Jurkat, Clone E6-1 (cell line): Measurements from ENCODE around the gene EHF.

Source experiments
- DNase-seq: peaks from one replicate; pipeline ENCODE4 v3.0.0-alpha.2; 2011; ENCODE audit warnings: low read depth, low spot score
- H3K4me3 ChIP-seq: 2 replicates; pipeline ENCODE4 v1.5.1; 2011; ENCODE audit warnings: mild to moderate bottlenecking, low read length, control low read depth, moderate library complexity

Gene EHF

GRCh38 chr11:34618406-34618805 lies 2.5 kb upstream of the EHF start:
- no peak overlapping the region for H3K4me3 ChIP-seq

DNA sequence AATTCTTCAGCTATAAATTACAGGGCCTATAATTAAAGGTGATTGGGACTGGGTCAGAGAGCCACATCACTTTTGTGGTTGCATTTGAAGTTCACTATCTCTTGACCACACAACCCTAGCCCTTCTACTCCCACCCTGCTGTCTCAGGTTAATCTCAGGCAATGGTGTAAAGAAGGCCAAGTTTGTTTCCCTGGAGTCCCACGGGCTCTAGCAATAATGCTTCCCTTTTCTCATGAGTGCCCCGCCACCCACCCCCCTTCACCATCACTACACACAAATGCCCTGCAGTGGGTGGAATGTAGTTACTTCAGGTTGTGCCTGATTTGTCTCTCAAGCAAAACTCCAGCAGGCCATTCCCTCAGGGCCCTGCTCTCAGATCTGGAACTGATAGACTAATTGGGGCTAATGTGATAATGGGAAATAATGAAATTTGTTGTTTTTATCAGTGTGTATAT lies 1.8 kb upstream of the EHF start:
- no peak for DNase-seq
- H3K4me3 ChIP-seq = no peak overlapping the region

More at GRCh38 chr11:34618406-34618805, 2.5 kb upstream of the EHF start:
- DNase-seq = no peak

- no peak overlapping the region for H3K4me3 ChIP-seq
- no peak for DNase-seq
These were observed 691 bp upstream of the EHF start for GRCh38 chr11:34620202-34620601.

DNA sequence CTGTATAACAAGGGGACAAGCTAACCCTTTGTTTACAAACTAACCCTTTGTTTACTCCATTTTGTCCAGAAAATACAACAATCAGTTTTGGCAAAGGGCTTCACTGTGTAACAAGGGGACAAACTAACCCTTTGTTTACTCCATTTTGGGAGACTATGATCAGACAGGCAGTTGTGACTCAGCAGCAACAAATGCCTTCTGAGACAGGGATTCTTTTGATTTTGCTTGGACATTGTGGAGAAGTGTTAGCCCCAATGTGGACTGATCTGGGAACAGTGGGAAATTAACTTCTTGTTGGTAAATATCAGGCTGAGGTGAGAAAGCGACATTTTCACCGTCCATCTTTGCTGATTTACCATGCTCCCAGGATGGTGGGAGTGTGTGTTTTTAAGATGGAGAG lies 983 bp downstream of the EHF start:
- no peak overlapping the region for H3K4me3 ChIP-seq

GRCh38 chr11:34623463-34623862 lies 2.6 kb downstream of the EHF start:
- DNase-seq = no peak
- no peak overlapping the region for H3K4me3 ChIP-seq

More for the DNA sequence above, 983 bp downstream of the EHF start:
- DNase-seq = no peak

GRCh38 chr11:34624069-34624468 lies 3.2 kb downstream of the EHF start:
- no peak overlapping the region for H3K4me3 ChIP-seq
- peak; percentile 50 for DNase-seq

- DNase-seq = no peak
- H3K4me3 ChIP-seq = no peak overlapping the region
These were observed 4.7 kb downstream of the EHF start for GRCh38 chr11:34625576-34625975.

GRCh38 chr11:34626393-34626792 lies 5.5 kb downstream of the EHF start:
- no peak overlapping the region for H3K4me3 ChIP-seq
- no peak for DNase-seq

- H3K4me3 ChIP-seq = no peak overlapping the region
- no peak for DNase-seq
These were observed 6.3 kb downstream of the EHF start for GRCh38 chr11:34627197-34627596.

DNA sequence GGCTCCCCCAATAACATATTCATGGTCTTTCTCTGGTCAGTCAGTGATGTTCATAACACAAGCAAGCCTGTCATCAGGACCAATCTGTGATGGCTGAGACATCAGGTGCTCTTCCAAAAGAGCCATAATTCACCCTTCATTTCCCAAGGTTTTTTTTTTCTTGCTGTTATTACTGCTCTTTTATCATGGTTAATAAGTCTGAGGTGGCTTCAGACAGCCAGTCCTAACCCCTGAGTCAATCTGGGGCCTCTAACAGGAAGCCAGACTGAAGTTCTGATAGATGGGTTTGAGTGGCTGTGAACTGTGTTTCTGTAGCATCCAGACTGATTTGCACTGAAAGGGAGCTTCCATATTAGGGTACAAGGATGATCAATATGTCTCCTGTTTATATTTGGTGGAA lies 8.8 kb downstream of the EHF start:
- no peak overlapping the region for H3K4me3 ChIP-seq
- DNase-seq = no peak

- DNase-seq = no peak
- H3K4me3 ChIP-seq = no peak overlapping the region
These were observed 9.7 kb downstream of the EHF start for GRCh38 chr11:34630544-34630943.

DNA sequence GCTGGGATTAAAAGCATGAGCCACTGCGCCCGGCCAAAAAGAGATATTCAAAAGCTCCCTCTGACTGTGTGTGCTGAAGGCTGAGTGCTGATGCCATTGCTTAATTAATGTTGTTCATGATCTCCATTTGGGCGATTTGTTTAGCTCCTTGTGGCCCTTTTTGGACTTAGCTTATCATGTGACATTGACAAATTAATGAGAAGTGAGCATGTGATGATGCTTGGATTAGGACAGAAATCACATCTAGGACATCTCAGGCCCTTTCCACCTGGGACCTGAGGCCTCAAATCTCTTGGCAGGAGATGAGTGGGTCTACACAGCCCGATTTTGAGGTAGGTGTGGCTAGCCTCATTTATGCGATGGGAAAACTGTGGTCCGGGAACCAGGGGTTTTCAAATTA lies 10.4 kb downstream of the EHF start:
- H3K4me3 ChIP-seq = no peak overlapping the region
- no peak for DNase-seq

GRCh38 chr11:34631737-34632104 lies 10.8 kb downstream of the EHF start:
- DNase-seq = no peak

GRCh38 chr11:34632105-34632791 lies 11.4 kb downstream of the EHF start:
- no peak for DNase-seq

More at GRCh38 chr11:34631737-34632104, 10.8 kb downstream of the EHF start:
- no peak overlapping the region for H3K4me3 ChIP-seq

GRCh38 chr11:34633640-34633989 lies 12.7 kb downstream of the EHF start:
- H3K4me3 ChIP-seq = no peak overlapping the region
- no peak for DNase-seq

More at GRCh38 chr11:34632105-34632791, 11.4 kb downstream of the EHF start:
- no peak overlapping the region for H3K4me3 ChIP-seq

GRCh38 chr11:34633990-34634693 lies 13.2 kb downstream of the EHF start:
- peak; percentile 42 for DNase-seq
- no peak overlapping the region for H3K4me3 ChIP-seq

DNA sequence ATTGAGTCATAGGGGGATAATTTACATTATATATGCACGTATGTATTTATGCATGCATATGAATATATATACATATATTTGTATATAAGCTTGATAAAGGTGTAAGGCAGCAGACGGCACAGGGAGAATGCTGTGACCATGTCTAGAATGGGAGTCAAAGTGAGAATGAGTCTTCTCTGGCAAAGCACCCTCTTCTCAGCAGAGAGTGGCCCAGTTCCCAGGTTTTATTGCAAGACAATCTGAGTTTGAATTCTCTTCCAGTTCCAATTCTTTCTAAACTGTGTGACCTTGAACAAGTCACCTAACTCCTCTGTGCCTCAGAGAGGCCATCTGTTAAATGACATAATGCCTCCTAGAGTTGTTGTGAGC lies 13.8 kb downstream of the EHF start:
- H3K4me3 ChIP-seq = no peak overlapping the region
- DNase-seq = no peak

DNA sequence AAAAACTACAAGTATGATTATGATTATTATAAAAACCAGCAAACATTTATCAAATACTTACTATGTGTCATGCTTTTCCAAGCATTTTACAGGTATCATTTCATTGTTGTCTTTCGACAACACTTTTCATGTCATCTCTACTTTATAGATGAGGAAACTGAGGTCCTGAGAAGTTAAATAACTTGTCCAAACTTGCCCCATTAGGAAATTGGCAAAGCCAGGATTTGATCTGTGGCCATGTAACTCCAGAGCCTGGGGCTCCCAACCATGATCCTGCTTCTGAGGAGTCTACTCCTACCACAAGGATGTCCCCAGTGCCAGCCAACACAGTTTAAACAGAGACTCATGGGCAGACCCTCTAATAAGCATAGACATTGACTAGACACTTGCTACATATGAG lies 15.2 kb downstream of the EHF start:
- no peak for DNase-seq
- H3K4me3 ChIP-seq = no peak overlapping the region

DNA sequence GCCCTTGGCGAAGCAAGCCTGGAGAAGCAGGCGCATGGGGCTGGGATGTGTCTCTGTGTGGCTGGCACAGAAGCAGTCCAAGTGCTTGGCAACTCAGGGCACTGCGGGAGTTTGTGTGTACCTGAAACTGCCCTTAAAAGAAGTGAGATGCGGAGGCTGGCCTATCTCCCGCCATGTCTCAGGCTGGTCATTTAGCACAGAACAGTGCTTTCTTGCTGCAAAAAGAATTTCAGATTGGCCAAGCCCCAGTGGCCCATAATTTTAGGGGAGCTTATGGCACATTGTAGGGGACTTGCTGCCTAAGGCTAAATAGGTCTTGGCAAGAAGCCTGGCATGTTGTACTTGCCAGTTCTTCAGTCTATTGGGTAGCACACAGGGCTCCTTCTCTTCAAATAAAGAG lies 16.4 kb downstream of the EHF start:
- no peak overlapping the region for H3K4me3 ChIP-seq
- no peak for DNase-seq

DNA sequence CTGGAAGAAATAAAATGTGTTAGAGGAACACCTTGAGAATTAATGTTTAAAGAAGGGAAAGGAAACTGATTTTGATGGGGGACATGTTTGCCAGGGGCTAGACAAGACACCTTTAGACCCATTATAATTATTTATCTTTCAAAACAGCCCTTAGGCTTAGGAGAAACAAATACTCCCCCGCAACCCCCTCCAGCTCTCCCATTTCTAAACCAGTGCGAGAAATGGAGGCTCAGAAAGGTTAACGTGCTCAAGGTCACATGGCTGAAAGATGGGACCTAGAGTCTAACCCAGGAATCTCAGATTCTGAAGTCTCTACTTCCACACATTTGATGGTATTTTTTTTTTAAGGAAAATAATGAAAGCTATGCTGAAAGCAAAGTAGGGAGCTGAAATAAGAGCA lies 18.0 kb downstream of the EHF start:
- H3K4me3 ChIP-seq = no peak overlapping the region

GRCh38 chr11:34639545-34639944 lies 18.7 kb downstream of the EHF start:
- no peak overlapping the region for H3K4me3 ChIP-seq
- no peak for DNase-seq

More for the DNA sequence above, 18.0 kb downstream of the EHF start:
- no peak for DNase-seq
